Panc1 (cell line): ENCODE data around the gene C3orf22. TPM values are rescaled to one million over a fixed set of nuclear protein-coding genes. Genes with fewer than 3 reads are reported as not detected.
"Not testable (repeated sequence)": the region's sequence is repeated elsewhere in the genome, so short reads cannot be mapped to it uniquely, and the experiment has no call there.

Experiments used
- ATAC-seq: fragments of 200-7000 bp; cut with Tn5 transposase; 2 replicates; pipeline ENCODE4 v1.9.1; 2020; ENCODE audit warnings: mild to moderate bottlenecking, moderate library complexity
- BruUV-seq: library from RNA; stranded (reverse); fragments of 400-500 nt; replicated peaks from 2 replicates; lab custom pipeline; 2021; lab: Mats Ljungman, UMichigan
- CTCF ChIA-PET: fragments of 300-600 bp; sonication (Branson Sonifier 250); formaldehyde crosslinking; loops from one replicate; lab custom pipeline; 2022; ENCODE audit warnings: antibody characterized with exemption; lab: Charles Lee
- POLR2A ChIA-PET: fragments of 300-600 bp; sonication (Branson Sonifier 250); formaldehyde crosslinking; loops from one replicate; lab custom pipeline; 2022; ENCODE audit warnings: antibody characterized with exemption; lab: Charles Lee
- DNase-seq: peaks from one replicate; pipeline ENCODE4 v3.0.0-alpha.2; 2010; ENCODE audit warnings: low read depth, low spot score
- H3K27ac ChIP-seq: 2 replicates; pipeline ENCODE4 v1.5.1; 2011; ENCODE audit warnings: mild to moderate bottlenecking, low read length, inconsistent platforms
- H3K27me3 ChIP-seq: fragments of 200-500 bp; sonication (Bioruptor generic); 2 replicates; pipeline ENCODE4 v1.6.0; 2014; ENCODE audit warnings: low read length, inconsistent platforms; ENCODE audit not compliant: control insufficient read depth, insufficient read depth
- H3K36me3 ChIP-seq: fragments of 200-500 bp; sonication (Bioruptor generic); 2 replicates; pipeline ENCODE4 v1.5.1; 2014; ENCODE audit warnings: inconsistent platforms, mild to moderate bottlenecking, low read length, moderate library complexity; ENCODE audit not compliant: control insufficient read depth, insufficient read depth
- H3K4me1 ChIP-seq: 2 replicates; pipeline ENCODE4 v1.5.1; 2011; ENCODE audit warnings: inconsistent platforms, mild to moderate bottlenecking, low read length, moderate library complexity; ENCODE audit not compliant: control insufficient read depth, insufficient read depth
- H3K4me3 ChIP-seq, 2 experiments: 2 replicates each; pipeline ENCODE4 v1.5.1; 2011 to 2012; ENCODE audit warnings: low read depth in 2 of 2, low read length in 2 of 2, mild to moderate bottlenecking in 2 of 2, inconsistent platforms in 1 of 2, moderate library complexity in 1 of 2
- H3K9me3 ChIP-seq: fragments of 200-500 bp; sonication (Bioruptor generic); 2 replicates; pipeline ENCODE4 v1.5.1; 2014; ENCODE audit warnings: low read depth, mild to moderate bottlenecking, inconsistent platforms, low read length, moderate library complexity; ENCODE audit not compliant: control insufficient read depth, insufficient read depth
- POLR2AphosphoS5 ChIP-seq: IDR thresholded peaks from 2 replicates; pipeline ENCODE4 v1.6.1; 2012; ENCODE audit warnings: mild to moderate bottlenecking, low read depth, low read length, moderate library complexity
- REST ChIP-seq, 2 experiments: IDR thresholded peaks; 2 replicates each; pipeline ENCODE4 v1.6.1; 2011 to 2012; ENCODE audit warnings: low read depth in 2 of 2, control low read depth in 1 of 2, low read length in 1 of 2, mild to moderate bottlenecking in 1 of 2, moderate library complexity in 1 of 2; ENCODE audit not compliant: insufficient read depth in 1 of 2
- SIN3A ChIP-seq: IDR thresholded peaks from 2 replicates; pipeline ENCODE4 v1.6.1; 2012; ENCODE audit warnings: low read depth, mild to moderate bottlenecking, low read length, moderate library complexity, borderline replicate concordance; ENCODE audit not compliant: insufficient read depth
- TCF7L2 ChIP-seq: IDR thresholded peaks from 2 replicates; pipeline ENCODE4 v1.6.1; 2011; ENCODE audit warnings: mild to moderate bottlenecking, low read depth, low read length, inconsistent platforms
- in situ Hi-C: cut with HindIII; loops from 2 replicates; pipeline ENCODE4 v1.10.0; 2016; ENCODE audit warnings: low sequenced_read_pairs, low pct_unique_long_range_greater_than_20kb
- intact Hi-C: fragments of 100-400 bp; cut with micrococcal nuclease; formaldehyde crosslinking; loops from one replicate; pipeline ENCODE4 v1.10.0; 2022; ENCODE audit not compliant: unreplicated experiment
- total RNA-seq: library from RNA; stranded (reverse); gene quantifications from one replicate; pipeline ENCODE4 v1.2.1, GENCODE V29; 2021; ENCODE audit not compliant: unreplicated experiment
- TF ChIP-seq, protein P1 (sequence below): fragments of 450-650 bp; IDR thresholded peaks from 2 replicates; pipeline ENCODE4 v1.5.1; 2017; ENCODE audit warnings: mild to moderate bottlenecking

C3orf22 gene
- total RNA-seq, 1 experiment from 2014 or later: not detected

DNA sequence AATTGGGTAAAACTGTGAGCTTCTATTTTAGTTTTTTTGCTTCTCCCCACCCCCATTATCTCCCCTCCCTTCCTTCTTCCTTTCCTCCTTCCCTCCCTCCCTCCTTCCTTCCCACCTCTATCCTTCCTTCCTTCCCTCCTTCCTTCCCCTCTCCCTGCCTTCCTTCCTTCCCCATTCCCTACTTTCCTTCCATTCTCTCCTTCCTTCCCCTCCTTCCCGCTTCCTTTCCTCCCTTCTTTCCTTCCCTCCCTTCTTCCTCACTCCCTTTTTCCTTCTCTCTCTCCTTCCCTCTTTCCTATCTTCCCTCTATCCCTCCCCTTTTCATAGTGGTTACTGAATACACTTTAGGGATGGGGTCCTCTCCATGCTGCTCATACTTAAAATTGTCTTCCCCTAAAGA, 40.4 kb upstream of the C3orf22 start:
- CTCF ChIA-PET: no interaction called here
- no peaks in the 10 kb centered on the region for H3K27me3 ChIP-seq
- TF ChIP-seq, protein P1, sequence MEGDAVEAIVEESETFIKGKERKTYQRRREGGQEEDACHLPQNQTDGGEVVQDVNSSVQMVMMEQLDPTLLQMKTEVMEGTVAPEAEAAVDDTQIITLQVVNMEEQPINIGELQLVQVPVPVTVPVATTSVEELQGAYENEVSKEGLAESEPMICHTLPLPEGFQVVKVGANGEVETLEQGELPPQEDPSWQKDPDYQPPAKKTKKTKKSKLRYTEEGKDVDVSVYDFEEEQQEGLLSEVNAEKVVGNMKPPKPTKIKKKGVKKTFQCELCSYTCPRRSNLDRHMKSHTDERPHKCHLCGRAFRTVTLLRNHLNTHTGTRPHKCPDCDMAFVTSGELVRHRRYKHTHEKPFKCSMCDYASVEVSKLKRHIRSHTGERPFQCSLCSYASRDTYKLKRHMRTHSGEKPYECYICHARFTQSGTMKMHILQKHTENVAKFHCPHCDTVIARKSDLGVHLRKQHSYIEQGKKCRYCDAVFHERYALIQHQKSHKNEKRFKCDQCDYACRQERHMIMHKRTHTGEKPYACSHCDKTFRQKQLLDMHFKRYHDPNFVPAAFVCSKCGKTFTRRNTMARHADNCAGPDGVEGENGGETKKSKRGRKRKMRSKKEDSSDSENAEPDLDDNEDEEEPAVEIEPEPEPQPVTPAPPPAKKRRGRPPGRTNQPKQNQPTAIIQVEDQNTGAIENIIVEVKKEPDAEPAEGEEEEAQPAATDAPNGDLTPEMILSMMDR: no peak

GRCh38 chr3:126595479-126595878, 36.7 kb upstream of the C3orf22 start:
- H3K9me3 ChIP-seq, CTCF ChIA-PET, H3K4me3 ChIP-seq, H3K36me3 ChIP-seq, H3K27me3 ChIP-seq, ATAC-seq, in situ Hi-C loops, H3K4me1 ChIP-seq, intact Hi-C loops, H3K27ac ChIP-seq, POLR2A ChIA-PET, DNase-seq, BruUV-seq: not testable (repeated sequence)

More for the DNA sequence above, 40.4 kb upstream of the C3orf22 start:
- no TSS peak for BruUV-seq
- no peaks in the 10 kb centered on the region for H3K9me3 ChIP-seq
- H3K36me3 ChIP-seq: no peaks in the 10 kb centered on the region
- POLR2A ChIA-PET: no interaction called here
- H3K4me1 ChIP-seq: no peaks in the 10 kb centered on the region
- H3K27ac ChIP-seq: no peak overlapping the region
- DNase-seq (no peak), ATAC-seq (no peak)
- in situ Hi-C loops: no loop called here
- H3K4me3 ChIP-seq: no peak overlapping the region
- intact Hi-C loops: no loop called here

DNA sequence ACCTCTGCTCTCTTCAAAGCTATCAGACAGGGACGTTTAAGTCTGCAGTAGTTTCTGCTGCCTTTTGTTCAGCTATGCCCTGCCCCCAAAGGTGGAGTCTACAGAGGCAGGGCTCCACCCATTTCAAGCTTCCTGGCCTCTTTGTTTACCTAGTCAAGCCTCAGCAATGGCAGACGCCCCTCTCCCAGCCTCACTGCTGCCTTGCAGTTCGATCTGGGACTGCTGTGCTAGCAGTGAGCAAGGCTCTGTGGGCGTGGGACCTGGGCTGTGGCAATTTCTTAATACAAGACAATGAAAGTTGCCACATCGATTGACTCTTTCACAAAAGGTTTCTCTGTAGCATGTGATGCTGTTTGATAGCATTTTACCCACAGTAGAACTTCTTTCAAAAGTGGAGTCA, 32.8 kb upstream of the C3orf22 start:
- POLR2A ChIA-PET: interaction anchor here (0.6 kb wide), 1 partner anchor 78 kb away, joined by 4 read pairs; no protein-coding TSS in a partner anchor
- ATAC-seq, CTCF ChIA-PET, H3K9me3 ChIP-seq, H3K4me3 ChIP-seq, H3K27me3 ChIP-seq, H3K27ac ChIP-seq, intact Hi-C loops, H3K4me1 ChIP-seq, H3K36me3 ChIP-seq, in situ Hi-C loops, BruUV-seq, DNase-seq: not testable (repeated sequence)

- Histone ChIP-seq H3K4me3 (no peak overlapping the region), H3K9me3 (no peaks in the 10 kb centered on the region), H3K27ac (no peak overlapping the region), H3K36me3 (no peaks in the 10 kb centered on the region), H3K4me1 (no peaks in the 10 kb centered on the region), H3K27me3 (peaks cover 15% of the 10 kb centered on the region)
- intact Hi-C loops: no loop called here
- TF ChIP-seq, protein P1: no peak
- no peak for TF ChIP-seq SIN3A
- no peak for TF ChIP-seq REST (IDR thresholded peaks at IDR 0.05; ENCODE audit: insufficient read depth in 1 of 2, low read depth in 2 of 2, low read length in 1 of 2)
- no peak for TF ChIP-seq POLR2AphosphoS5
- no peak for TF ChIP-seq TCF7L2
- ChIA-PET POLR2A (no interaction called here), CTCF (no interaction called here)
- no peak for ATAC-seq
- no peak for DNase-seq
- in situ Hi-C loops: no loop called here
- BruUV-seq: no TSS peak
These were observed 23.6 kb upstream of the C3orf22 start for GRCh38 chr3:126582311-126582710.
